GOT3 (cell line): ENCODE data around the gene IFITM10.

ENCODE experiments used
- DNase-seq: peaks from one replicate; lab custom pipeline; 2025; ENCODE audit warnings: mixed read lengths; lab: John Stamatoyannopoulos, UW

IFITM10 gene

GRCh38 chr11:1707751-1708150 lies 42.6 kb downstream of the IFITM10 start:
- no peak for DNase-seq

DNA sequence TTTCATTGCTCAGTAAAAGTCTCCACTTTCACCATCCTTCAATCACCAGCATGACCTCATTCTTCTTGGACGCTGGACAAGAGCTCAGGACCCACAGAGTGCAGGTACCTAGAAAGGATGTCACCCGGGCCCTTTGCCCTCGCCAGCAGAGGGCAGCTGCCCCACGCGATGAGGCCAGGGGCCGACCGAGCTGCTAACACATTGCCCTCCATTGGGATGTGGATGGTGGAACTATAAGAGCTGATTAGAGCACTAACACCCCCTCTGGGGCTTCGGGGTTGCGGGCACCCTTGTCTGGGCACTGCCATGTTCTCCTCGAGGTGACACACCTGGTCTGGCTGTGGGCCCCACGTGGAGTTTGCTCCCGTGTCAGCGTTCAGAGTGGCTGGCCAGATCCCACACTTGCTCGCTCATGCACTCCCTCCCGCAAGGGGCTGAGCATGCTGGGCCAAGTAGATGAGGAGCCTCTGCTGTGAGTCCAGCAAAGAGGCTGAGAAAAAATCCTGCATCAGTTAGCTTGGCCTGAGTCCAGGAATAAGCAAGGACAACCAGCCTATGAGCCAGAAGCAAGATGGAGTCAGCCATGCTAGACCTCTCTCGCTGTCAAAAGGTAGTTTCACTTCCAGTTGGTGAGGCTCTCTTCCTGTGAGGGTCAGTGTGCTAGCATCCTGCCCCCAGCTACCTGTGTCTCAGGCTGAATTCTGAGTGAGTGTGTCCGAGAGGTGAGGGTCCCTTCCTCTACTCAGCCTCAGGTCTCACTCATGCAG lies 43.6 kb downstream of the IFITM10 start:
- DNase-seq = no peak

DNA sequence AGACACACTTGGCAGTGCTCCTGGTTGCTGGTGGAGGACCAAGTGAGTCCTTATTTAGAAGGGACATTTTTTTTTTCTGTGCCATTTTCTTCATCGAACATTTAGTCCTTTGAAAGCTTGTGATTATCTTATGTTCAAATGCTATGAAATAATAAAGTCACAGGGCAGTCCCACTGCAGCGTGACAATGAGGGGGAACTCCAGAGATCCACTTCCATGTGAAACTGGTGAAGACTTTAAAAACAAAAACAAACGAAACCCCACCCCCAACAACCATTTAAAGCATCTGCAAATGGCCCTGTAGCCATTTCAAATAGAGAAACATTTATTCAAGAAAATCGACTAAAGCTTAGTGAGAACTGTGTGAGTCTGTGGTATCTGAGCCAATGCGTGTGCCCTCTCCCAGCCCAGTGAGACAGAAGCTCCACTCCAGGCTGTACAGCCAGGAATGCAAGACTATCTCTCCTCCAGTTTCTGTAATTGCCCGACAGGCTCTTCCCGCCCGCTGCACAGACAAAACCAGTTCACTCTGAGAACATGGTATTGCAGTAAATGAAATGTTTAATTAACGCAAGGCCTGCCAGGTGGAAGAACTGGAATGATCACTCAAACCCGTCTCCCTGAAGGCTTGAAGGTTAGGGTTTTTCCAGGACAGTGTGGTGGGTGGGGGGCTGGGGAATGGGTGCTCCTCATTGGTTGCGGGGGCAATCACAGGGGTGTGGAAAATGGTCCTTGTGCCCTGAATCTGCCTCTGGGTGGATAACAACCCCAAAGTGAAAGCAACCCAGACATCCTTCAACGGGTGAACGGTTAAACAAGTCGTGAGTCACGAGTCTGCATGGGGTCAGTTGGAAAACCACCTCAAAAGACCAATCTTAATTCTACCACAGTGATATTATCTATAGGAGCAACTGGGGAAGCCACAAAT lies 45.0 kb downstream of the IFITM10 start:
- no peak for DNase-seq

- no peak for DNase-seq
These were observed 47.2 kb downstream of the IFITM10 start for GRCh38 chr11:1703146-1703545.

GRCh38 chr11:1702506-1702905 lies 47.9 kb downstream of the IFITM10 start:
- DNase-seq = no peak

GRCh38 chr11:1701091-1701807 lies 49.1 kb downstream of the IFITM10 start:
- no peak for DNase-seq

DNA sequence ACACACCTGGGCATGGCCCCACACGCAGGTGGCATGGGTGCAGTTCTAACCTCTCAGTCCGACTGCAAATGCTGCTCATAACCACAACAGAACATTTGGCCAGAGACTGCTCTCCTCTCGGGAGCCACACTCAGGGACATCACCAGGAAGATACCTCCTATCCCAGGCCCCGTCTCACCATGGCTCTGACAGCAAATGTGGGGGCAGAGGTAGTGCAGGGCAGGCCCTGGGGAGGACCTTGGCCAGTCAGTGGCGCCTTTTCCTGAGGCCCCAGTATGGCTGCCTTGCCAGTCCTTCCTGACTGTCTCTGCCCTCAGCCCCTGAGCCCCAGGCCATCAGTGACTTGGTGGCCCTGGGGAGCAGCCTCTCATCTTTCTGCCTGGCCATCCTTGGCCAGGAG lies 50.6 kb downstream of the IFITM10 start:
- no peak for DNase-seq

DNA sequence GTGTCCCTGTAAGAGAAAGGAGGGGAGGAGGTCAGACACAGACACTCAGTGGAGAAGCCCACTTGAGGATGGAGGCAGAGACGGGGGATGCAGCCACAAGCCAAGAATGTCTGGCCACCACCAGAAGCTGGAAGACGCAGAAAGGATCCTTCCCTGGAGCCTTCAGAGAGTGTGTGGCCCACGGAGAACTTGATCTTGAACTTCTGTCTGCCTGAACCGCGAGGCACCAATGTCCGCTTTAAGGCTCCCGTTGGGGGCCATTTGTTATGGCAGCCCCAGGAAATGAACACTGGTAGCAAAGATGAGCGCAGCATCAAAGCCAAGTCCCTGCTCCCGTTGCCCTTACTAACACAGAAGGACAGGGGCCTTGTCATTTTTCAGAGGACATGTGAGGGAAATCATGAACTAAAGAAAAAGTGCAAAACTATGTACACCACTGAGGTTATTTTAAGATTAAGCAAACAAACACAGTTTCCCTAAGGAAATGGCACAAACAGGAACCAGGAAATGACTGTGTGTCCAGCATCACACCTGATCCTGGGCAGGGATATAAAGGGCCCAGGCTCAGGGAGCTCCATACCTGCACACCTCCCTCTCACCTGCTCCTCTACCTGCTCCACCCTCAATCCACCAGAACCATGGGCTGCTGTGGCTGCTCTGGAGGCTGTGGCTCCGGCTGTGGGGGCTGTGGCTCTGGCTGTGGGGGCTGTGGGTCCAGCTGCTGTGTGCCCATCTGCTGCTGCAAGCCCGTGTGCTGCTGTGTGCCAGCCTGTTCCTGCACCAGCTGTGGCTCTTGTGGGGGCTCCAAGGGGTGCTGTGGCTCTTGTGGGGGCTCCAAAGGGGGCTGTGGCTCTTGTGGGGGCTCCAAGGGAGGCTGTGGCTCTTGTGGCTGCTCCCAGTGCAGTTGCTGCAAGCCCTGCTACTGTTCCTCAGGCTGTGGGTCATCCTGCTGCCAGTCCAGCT lies 53.5 kb downstream of the IFITM10 start, which contains the start of gene KRTAP5-6:
Gene KRTAP5-6 (plus strand): TSS at position 588 of the 963 bp plus-strand sequence. CDS start 51 bp downstream, at position 639.
- no peak for DNase-seq

DNA sequence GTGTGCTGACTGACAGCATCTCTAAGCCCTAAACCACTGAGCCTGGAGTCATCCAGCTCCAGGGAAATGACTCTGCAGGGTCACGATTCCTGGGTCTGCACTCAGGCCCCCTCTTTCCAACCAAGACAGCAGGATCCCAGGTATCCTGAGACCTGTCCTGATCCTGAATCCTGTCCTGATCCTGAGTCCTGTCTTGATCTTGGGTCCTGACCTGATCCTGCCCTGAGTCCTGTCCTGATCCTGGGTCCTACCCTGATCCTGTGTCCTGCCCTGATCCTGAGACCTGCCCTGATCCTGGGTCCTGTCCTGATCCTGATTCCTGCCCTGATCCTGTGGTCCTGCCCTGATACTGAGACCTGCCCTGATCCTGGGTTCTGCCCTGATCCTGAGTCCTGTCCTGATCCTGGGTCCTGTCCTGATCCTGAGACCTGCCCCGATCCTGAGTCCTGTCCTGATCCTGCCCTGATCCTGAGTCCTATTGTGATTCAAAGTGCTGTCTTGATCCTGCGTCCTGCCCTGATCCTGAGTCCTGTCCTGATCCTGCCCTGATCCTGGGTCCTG lies 54.8 kb downstream of the IFITM10 start:
- no peak for DNase-seq

GRCh38 chr11:1694846-1695547 lies 55.4 kb downstream of the IFITM10 start:
- no peak for DNase-seq

DNA sequence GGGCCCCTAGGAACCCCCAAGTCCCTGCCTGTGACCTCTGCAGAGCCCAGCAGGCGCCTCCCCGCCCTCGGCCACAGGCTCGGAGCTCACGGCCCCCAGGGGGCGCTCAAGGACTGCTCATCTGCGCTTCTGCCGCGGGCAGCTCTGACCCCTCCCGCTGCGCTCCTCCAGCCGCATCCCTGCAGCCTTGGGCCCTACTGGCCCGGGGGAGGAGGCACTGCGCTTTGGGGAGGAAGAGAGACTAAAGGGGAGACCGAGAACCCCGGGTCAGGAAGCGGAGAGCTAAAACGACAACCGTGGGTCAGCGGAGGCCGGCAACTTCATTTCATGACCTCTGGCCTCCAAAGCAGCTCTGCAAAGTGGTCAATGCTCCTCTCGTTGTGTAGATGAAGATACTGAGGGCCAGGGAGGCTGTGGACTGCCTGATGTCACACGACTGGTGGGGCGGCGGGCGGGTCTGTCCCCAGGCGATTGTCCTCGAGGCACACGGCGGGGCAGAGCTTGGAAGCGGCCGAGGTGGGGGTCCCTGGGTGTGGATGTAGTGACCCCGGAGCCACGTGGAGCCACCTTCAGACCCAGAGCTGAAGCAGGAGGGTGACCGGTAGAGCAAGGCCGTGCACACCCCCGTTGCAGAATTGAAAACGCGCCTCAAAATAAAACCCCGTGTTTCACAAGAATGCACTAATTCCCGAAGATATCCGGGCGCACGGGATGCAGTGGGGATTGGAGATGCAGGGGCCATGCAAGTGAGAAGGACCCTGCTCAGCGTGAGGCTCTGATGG lies 56.1 kb downstream of the IFITM10 start:
- no peak for DNase-seq

DNA sequence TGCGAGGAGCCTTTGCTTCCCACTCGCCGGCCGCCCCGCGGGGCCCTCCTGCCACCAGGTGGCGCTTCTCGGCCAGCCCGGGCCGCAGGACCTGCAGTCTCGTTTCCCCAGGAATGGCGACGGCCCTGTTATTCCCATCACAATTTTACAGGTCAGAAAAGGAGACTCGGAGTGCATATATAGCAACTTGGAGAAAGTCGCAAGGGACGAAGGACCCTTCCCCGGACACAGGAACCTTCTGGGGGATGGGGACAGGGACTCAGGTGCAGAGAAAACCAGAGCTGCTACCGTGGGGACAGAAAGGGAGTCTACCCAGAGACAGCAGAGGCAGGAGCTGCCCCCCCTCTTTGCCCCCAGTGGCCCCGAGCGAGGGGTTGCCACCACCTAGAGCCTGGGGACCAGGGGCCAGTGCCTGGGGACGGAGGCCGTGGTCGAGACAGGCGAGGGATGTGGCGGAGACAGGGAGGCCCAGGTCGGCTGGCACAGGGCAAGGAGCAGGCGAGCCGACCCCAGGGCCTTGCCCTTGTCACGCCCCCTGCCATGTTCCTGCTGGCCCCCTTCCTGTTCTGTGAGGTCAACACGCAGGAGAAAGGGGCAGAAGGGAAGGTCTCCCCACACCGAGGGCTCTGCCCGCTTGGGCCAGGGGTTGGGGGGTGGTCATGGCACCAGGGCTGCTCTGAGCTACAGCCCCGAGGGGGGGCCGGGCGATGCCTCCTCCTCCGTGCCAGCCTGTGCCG lies 56.9 kb downstream of the IFITM10 start:
- no peak for DNase-seq

DNA sequence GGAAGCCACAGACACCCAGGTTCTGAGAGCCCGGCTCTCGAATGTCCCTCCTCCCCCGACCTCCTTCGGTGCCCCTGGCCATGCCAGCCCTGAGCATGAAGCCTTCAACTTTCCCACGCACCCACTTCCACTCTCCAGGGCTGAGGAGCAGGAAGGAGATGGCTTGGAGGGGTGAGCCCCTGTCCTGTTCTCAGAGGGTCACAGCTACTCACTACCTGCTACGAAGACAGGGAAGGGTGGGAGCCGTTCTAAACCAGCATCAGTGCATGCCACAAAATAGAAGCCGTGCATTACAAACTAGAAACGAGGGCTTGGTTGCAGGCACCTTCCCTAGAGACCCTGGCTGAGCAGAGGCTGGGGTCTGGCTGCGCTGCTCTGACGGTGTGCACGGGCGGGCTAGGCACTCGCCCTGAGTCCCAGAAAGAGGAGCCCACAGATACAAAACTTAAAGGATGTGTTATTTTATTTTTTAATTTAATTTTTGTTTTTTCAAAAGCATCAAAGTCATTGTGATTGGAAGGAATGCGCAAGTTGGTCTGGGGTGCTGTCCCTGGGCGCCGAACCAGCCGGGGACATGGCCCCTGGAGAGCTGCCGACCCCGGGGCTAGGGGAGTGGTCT lies 57.6 kb downstream of the IFITM10 start:
- DNase-seq = no peak

GRCh38 chr11:1691878-1692707 lies 58.3 kb downstream of the IFITM10 start:
- DNase-seq = no peak

DNA sequence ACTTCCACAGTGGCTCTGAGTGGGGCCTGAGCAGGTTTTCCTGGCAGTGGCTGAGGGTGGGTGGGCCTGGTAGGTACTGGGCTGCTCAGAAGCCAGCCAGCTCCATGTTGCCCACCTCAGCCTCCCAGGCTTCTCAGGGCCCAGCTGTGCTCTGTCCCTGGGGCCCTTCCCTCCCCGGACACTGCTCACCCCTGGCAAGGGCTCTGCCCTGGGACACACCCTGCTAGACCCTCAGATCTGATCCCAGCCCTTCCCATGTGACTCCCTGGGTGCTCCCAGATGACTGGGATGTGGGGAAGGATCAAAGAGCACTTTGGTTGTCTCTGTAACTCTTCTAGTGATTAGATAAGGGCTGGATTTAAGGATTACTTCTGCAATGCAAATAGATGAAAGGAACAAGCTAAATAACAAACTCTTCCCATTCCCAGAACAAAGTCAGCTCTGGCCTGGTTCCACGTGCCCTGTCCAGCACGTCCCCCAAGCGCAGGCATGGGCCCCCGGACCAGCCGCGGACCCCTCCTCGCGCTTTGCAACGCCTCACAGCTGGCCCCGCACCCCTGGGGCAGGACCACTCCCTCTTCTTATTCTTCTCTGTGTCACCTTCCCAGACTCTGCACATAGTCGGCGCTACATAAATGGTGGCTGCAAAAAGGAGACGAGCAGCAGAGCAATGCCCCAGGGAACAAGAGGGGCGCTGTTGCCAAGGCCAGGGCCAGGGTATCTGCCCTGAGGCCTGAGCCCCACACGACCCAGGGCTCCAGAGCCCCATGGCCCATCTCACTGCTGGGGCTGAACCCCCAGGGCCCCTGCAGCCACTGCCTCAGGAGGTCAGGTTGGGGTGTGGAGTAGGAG lies 59.1 kb downstream of the IFITM10 start:
- DNase-seq = no peak
